SKM-1 (cell line): ENCODE measurements around the gene IGFL4.

Source experiments
- DNase-seq: peaks from one replicate; lab custom pipeline; 2025; ENCODE audit not compliant: unreplicated experiment; lab: John Stamatoyannopoulos, UW

Gene IGFL4

GRCh38 chr19:46022061-46022430 lies 18.8 kb downstream of the IGFL4 start:
- DNase-seq: no peak

DNA sequence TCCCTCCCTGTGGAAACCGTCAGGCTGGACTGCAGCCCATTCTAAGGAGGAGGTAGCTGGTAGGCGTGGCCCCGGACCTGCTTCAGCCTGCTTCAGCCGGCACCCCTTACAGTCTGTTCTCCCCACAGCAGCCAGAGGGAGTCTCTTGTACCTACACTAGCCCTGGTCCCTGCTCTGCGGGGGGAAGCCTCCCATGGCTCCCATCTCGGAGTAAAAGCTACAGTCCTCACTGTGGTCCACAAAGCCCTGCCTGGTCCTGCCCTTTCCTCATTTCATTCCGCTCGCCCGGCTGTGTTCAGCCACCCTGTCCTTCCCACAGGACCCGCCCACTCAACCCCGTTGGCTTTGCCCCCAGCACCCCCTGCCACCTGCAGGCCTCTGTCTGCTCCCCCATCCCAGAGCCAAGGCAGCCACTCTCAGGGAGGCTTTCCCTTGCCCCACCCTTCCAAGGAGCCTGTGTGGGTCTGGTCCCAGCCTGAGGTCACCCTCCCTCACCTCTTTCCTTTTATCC lies 19.2 kb downstream of the IGFL4 start:
- DNase-seq: no peak

GRCh38 chr19:46020819-46021125 lies 20.0 kb downstream of the IGFL4 start:
- DNase-seq: no peak

- no peak for DNase-seq
Measured at GRCh38 chr19:46019270-46019669, 21.5 kb downstream of the IGFL4 start.

DNA sequence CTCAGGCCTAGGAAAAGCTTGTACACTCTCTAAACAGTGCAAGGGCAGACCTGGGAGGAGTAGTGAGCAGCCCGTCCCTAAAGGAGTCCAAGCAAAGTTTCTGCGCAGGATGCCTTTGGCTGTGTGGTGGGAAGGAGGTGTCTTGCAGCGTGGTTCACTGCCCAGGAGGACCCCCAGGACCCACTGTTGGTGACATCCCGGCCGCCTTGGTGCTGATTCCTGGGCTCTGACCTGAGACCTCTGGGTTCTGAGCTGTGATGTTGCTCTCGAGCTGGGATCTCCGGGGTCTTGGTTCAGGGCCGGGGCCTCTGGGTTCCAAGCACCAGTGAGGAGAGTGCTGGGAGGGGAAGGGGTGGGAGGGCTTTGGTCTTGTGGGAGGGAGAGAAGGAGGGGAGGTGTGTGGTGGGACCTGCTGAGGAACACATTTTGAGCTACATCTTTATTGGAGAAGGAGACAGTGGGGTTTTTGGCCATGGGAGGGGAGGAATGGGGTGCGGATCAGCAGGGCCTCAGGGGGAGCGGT lies 22.0 kb downstream of the IGFL4 start:
- DNase-seq: no peak

- DNase-seq: no peak
Measured at GRCh38 chr19:46017874-46018675, 22.7 kb downstream of the IGFL4 start.

- no peak for DNase-seq
Measured at GRCh38 chr19:46017095-46017429, 23.7 kb downstream of the IGFL4 start.

GRCh38 chr19:46016426-46017094 lies 24.2 kb downstream of the IGFL4 start:
- DNase-seq: no peak

GRCh38 chr19:46015687-46016425 lies 24.9 kb downstream of the IGFL4 start:
- DNase-seq: no peak

GRCh38 chr19:46014941-46015686 lies 25.7 kb downstream of the IGFL4 start:
- no peak for DNase-seq

GRCh38 chr19:46014534-46014933 lies 26.3 kb downstream of the IGFL4 start:
- DNase-seq: no peak

- no peak for DNase-seq
Measured at GRCh38 chr19:46009530-46010510, 31.0 kb downstream of the IGFL4 start.

GRCh38 chr19:46006411-46006810 lies 34.4 kb downstream of the IGFL4 start:
- DNase-seq: no peak

GRCh38 chr19:46002678-46003275 lies 38.0 kb downstream of the IGFL4 start:
- no peak for DNase-seq

- DNase-seq: no peak
Measured at GRCh38 chr19:46000491-46001246, 40.1 kb downstream of the IGFL4 start.

DNA sequence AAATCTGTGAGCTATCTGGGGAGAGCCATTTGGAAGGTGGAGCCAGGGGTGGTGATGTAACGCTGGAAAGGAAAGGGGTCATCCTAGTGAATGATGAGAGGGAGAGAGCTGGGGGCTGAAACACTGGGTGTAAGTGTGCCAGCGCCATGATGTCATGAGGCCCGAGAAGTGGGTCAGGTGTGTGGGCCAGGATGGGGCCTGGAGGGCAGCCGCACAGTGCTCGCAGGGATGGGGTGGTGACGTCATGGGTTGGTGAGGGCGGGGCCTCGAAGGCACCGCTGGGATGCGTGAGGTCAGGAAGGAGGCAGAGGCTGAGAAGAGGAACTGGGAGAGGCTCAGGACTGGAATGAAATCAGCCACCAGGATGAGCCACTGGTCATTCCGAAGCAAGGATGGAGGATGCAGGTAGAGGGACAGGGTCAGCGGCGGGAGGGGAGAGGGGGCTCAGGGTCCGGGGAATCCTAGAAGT lies 41.1 kb downstream of the IGFL4 start:
- no peak for DNase-seq

- DNase-seq: no peak
Measured at GRCh38 chr19:45998834-45999233, 42.0 kb downstream of the IGFL4 start.

GRCh38 chr19:45996933-45997332 lies 43.9 kb downstream of the IGFL4 start:
- DNase-seq: no peak
